Bronchial epithelial cell (primary cell): ENCODE measurements around the gene LPGAT1. TPM values are rescaled to one million over a fixed set of nuclear protein-coding genes. Genes with fewer than 3 reads are reported as not detected.
A peak's percentile ranks its signal among the peaks of the same experiment; 100 is the strongest.

Source experiments
- DNase-seq: peaks from one replicate; pipeline ENCODE4 v3.0.0-alpha.2; 2010; ENCODE audit warnings: low read depth
- FAIRE-seq: peaks from 2 replicates; lab custom pipeline; 2011; peaks lifted over from hg19 to GRCh38; lab: Jason Lieb, UNC
- H3K27me3 ChIP-seq: 2 replicates; pipeline ENCODE4 v1.5.1; 2011; ENCODE audit warnings: low read length; ENCODE audit not compliant: control insufficient read depth, insufficient read depth
- H3K36me3 ChIP-seq: 2 replicates; pipeline ENCODE4 v1.5.1; 2011; ENCODE audit warnings: low read length; ENCODE audit not compliant: control insufficient read depth, insufficient read depth
- H3K4me3 ChIP-seq: 2 replicates; pipeline ENCODE4 v1.5.1; 2011; ENCODE audit warnings: mild to moderate bottlenecking, low read depth, low read length, control low read depth
- CTCF ChIP-seq: IDR thresholded peaks from 2 replicates; pipeline ENCODE4 v1.5.1; 2011; ENCODE audit warnings: mild to moderate bottlenecking, moderate library complexity, low read length, control low read depth, inconsistent platforms; ENCODE audit not compliant: insufficient read depth, severe bottlenecking
- total RNA-seq: library from RNA; depleted of rRNA; stranded (reverse); fragments of >200 nt; gene quantifications from 2 replicates; pipeline ENCODE4 v1.2.1, GENCODE V29; 2014

The LPGAT1 gene
- total RNA-seq, 1 donor from 2014 or later, result 27.1 TPM

GRCh38 chr1:211781260-211781659 lies 49.3 kb downstream of the LPGAT1 start:
- H3K4me3 ChIP-seq, result no peak overlapping the region
- H3K36me3 ChIP-seq, result no peaks in the 10 kb centered on the region
- FAIRE-seq (no peak), DNase-seq (no peak)
- TF ChIP-seq CTCF, result no peak
- H3K27me3 ChIP-seq, result no peaks in the 10 kb centered on the region

- H3K4me3 ChIP-seq, result no peak overlapping the region
- H3K36me3 ChIP-seq, result no peaks in the 10 kb centered on the region
- DNase-seq (no peak), FAIRE-seq (no peak)
- H3K27me3 ChIP-seq, result no peaks in the 10 kb centered on the region
- no peak for TF ChIP-seq CTCF
Measured at GRCh38 chr1:211775170-211775569, 55.4 kb downstream of the LPGAT1 start.

GRCh38 chr1:211764701-211765100 lies 65.9 kb downstream of the LPGAT1 start:
- no peak for TF ChIP-seq CTCF
- Histone ChIP-seq H3K36me3 (no peaks in the 10 kb centered on the region), H3K4me3 (no peak overlapping the region), H3K27me3 (no peaks in the 10 kb centered on the region)
- no peak for DNase-seq
- FAIRE-seq, result no peak

- DNase-seq (no peak), FAIRE-seq (no peak)
- no peaks in the 10 kb centered on the region for H3K27me3 ChIP-seq
- TF ChIP-seq CTCF, result no peak
- no peaks in the 10 kb centered on the region for H3K36me3 ChIP-seq
- H3K4me3 ChIP-seq, result no peak overlapping the region
Measured at GRCh38 chr1:211762206-211762605, 68.4 kb downstream of the LPGAT1 start.

GRCh38 chr1:211761400-211761799 lies 69.2 kb downstream of the LPGAT1 start:
- Histone ChIP-seq H3K27me3 (no peaks in the 10 kb centered on the region), H3K4me3 (no peak overlapping the region), H3K36me3 (no peaks in the 10 kb centered on the region)
- no peak for FAIRE-seq
- peak; percentile 20 for DNase-seq
- no peak for TF ChIP-seq CTCF

GRCh38 chr1:211756471-211757020 lies 74.0 kb downstream of the LPGAT1 start:
- H3K4me3 ChIP-seq, result no peak overlapping the region
- no peak for TF ChIP-seq CTCF
- no peak for DNase-seq
- H3K36me3 ChIP-seq, result no peaks in the 10 kb centered on the region
- FAIRE-seq, result no peak
- H3K27me3 ChIP-seq, result no peaks in the 10 kb centered on the region
